AG09319 (cell line): ENCODE results near the gene FAM219B.

ENCODE experiments used
- DNase-seq: peaks from one replicate; pipeline ENCODE4 v3.0.0-alpha.2; 2010; ENCODE audit warnings: low read depth; ENCODE audit errors: extremely low read depth
- CTCF ChIP-seq: IDR thresholded peaks from 2 replicates; pipeline ENCODE4 v1.5.1; 2011; ENCODE audit warnings: low read depth, mild to moderate bottlenecking, inconsistent platforms, low read length, moderate library complexity

Gene FAM219B

DNA sequence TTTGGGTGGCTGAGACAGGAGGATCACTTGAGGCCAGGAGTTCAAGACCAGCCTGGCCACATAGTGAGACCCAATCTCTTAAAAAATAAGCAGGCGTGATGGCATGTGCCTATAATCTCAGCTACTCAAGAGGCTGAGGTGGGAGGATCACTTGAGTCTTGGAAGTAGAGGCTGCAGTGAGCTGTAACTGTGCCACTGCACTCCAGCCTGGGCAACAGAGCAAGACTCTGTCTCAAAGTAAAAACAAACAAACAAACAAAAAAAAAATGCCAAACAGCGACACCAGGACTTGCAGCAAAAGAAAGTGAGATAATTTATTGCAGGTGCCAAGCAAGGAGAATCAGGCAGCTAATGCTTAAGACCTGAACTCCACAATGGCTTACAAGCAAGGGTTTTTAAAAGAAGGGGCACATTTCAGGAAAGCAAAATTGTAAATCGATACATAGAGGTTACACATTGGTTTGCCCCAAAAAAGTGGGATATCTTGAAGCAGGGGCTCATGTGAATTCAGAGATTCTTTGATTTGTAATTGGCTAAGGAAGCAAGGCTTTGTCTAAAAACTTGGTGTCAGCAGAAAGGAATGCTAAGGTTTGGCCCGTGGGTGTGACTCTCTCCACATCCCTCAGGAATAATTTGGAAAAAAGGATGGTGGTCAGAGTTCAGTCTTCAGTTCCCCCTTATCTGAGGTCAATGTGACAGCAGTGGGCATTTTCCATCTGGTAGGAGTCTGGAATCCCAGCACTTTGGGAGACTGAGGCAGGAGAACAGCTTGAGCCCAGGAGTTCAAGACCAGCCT, 22.0 kb downstream of the FAM219B start:
- no peak for DNase-seq
- no peak for TF ChIP-seq CTCF

DNA sequence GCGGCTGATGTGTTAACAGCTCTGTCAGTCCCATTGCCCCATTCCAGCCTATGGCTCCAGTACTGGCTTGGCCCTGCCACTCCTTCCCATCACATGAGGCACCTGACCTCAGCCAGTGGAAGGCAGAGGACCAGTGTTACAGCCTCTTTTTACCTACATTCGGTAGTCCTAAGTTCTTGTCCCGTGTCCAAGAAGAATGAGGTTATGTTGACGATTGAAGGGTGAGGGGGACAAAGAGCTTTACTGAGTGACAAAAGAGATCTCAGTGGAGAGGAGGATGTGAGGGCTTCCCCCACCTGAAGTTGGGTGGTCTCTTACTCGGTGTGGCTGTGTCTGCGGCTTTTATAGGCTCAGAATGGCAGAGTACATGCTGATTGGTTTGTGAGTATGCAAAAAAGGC, 24.1 kb downstream of the FAM219B start:
- no peak for DNase-seq
- TF ChIP-seq CTCF, result no peak

DNA sequence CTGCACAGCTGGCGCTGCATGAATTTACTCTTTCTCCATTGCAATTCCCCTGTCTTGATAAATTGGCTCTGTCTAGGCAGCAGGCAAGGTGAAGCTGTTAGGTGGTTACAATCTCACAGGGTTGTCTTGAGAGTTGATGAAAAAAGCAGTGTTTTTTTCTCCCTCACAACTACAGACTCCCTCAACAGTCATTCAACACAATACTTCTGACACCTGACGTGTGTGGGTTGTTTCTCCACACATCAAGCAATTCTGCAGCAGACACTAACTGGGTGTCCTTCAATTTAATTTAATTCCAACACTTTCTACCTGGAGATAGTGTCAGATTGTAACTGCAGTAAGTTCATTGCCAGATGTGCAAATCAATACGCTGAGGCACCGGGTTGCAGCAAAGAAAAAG, 28.4 kb downstream of the FAM219B start:
- TF ChIP-seq CTCF, result no peak
- DNase-seq, result no peak

DNA sequence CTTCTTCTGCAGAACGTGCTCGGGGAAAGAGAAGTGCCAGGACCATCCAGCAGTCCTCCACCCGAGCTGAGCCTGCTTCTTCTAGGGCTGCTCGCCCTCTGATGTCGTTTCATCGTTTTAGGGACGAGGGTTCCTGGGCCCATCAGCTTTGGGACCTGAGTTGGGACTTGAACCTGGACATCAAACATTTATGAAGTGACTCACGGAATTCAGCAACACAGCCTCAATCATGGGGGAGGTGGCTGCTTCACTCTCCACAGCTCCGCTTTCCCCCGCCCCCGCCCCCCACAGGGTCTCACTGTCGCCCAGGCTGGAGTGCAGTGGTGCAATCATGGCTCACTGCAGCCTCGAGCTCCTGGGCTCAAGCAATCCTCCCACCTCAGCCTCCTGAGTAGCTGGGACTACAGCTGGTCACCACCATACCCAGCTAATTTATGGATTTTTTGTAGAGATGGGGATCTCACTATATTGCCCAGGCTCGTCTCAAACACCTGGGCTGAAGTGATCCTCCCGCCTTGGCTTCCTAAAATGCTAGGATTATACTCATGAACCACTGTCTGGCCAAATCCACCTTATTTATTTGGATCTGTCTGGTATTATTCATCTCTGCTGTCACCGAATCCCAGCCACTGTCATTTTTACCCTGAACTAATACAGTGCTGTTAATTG, 32.8 kb downstream of the FAM219B start:
- no peak for TF ChIP-seq CTCF
- DNase-seq, result no peak

GRCh38 chr15:74873036-74873755, 33.5 kb downstream of the FAM219B start, which contains the start of gene SCAMP2:
TSS of gene SCAMP2 (minus strand) at chr15:74873365. CDS start at chr15:74873255, 110 bp downstream.
- no peak for TF ChIP-seq CTCF
- DNase-seq, result peak; percentile 81

DNA sequence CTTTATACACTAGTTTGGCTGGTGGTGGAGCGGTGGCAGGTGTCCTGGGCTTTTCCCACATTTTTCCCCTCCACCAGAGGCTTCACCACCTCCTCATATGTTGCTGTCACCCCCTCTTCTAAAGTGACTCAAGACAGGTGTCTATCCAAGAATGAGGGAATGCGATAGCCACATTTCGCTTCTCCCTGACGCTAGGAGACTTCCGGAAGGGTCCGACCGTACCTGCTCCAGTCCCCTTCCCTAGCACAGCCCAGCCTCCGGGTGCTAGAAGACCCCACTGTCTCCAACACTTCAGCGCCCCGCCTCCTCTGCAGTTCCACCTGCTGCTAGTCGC, 34.0 kb downstream of the FAM219B start:
- no peak for TF ChIP-seq CTCF
- DNase-seq, result no peak
